Tibial artery (tissue), 4 donors: ENCODE data around the gene PPIL1.

Experiments used
- DNase-seq, 2 donors: peaks; one replicate each; pipeline ENCODE4 v3.0.0-alpha.2; 2019
- H3K27ac ChIP-seq, 2 donors: fragments of 200-600 bp; sonication (generic) in 1 of 2; 1 replicate in 1 of 2; 2 replicates in 1 of 2; pipeline ENCODE4 v1.5.1; 2018 to 2019; ENCODE audit warnings: mild to moderate bottlenecking in 1 of 2
- H3K27me3 ChIP-seq, 2 donors: fragments of 200-600 bp; sonication (generic) in 1 of 2; one replicate each; pipeline versions ENCODE4 v1.5.1 to v1.6.0; 2016 to 2019
- H3K36me3 ChIP-seq, 3 donors: fragments of 200-600 bp; sonication (generic) in 2 of 3; one replicate each; pipeline ENCODE4 v1.5.1; 2016 to 2019; ENCODE audit warnings: mild to moderate bottlenecking in 2 of 3
- H3K4me1 ChIP-seq, 4 donors: fragments of 200-600 bp; sonication (generic) in 2 of 4; 1 replicate in 3 of 4; 2 replicates in 1 of 4; pipeline ENCODE4 v1.5.1; 2016 to 2019
- H3K4me3 ChIP-seq, 2 donors: fragments of 200-600 bp; sonication (generic) in 1 of 2; 1 replicate in 1 of 2; 2 replicates in 1 of 2; pipeline ENCODE4 v1.5.1; 2018 to 2019; ENCODE audit warnings: mild to moderate bottlenecking in 2 of 2
- H3K9me3 ChIP-seq, 3 donors: fragments of 200-600 bp; sonication (generic) in 1 of 3; one replicate each; pipeline ENCODE4 v1.5.1; 2016 to 2019
- intact Hi-C: fragments of 100-400 bp; cut with DNase I; formaldehyde crosslinking; loops from one replicate; pipeline ENCODE4 v1.15.0; 2023; ENCODE audit warnings: low total_unique reads
- TF ChIP-seq, protein P1 (sequence below), 2 experiments: fragments of 200-600 bp in 1 of 2; fragments of 450-650 bp in 1 of 2; IDR thresholded peaks; one replicate each; pipeline ENCODE4 v1.5.1; 2017 to 2019; ENCODE audit warnings: antibody characterized with exemption in 2 of 2, mild to moderate bottlenecking in 1 of 2, moderate library complexity in 1 of 2

PPIL1 gene

DNA sequence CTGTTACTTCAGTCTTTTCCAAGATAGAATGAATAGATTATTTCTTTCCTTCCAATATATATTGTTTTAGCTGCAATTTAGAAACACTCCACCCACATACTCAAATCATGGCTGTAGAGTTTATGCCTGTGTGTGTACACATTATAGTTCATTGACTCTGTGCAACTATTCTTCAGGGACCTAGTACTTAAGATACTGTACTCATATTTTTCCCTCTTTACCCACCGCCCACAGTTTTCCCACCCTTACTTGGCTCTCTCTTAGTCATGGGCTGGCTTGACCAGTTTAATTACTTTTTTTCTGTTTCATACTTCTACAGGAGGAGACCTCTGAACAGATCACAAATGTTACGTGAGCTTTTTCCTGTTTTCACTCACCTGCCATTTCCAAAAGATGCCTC lies 41.5 kb upstream of the PPIL1 start:
- H3K4me3 ChIP-seq = no peak overlapping the region
- TF ChIP-seq, protein P1, sequence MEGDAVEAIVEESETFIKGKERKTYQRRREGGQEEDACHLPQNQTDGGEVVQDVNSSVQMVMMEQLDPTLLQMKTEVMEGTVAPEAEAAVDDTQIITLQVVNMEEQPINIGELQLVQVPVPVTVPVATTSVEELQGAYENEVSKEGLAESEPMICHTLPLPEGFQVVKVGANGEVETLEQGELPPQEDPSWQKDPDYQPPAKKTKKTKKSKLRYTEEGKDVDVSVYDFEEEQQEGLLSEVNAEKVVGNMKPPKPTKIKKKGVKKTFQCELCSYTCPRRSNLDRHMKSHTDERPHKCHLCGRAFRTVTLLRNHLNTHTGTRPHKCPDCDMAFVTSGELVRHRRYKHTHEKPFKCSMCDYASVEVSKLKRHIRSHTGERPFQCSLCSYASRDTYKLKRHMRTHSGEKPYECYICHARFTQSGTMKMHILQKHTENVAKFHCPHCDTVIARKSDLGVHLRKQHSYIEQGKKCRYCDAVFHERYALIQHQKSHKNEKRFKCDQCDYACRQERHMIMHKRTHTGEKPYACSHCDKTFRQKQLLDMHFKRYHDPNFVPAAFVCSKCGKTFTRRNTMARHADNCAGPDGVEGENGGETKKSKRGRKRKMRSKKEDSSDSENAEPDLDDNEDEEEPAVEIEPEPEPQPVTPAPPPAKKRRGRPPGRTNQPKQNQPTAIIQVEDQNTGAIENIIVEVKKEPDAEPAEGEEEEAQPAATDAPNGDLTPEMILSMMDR (IDR thresholded peaks at IDR 0.05) = no peak
- DNase-seq = no peak
- H3K27ac ChIP-seq = peak overlapping the region; percentile 68 to 81
- H3K36me3 ChIP-seq = peaks cover 36 to 89% (median 54%) of the 10 kb centered on the region in 3 donors
- H3K9me3 ChIP-seq = no peaks in the 10 kb centered on the region
- peaks cover 3 to 35% (median 21%) of the 10 kb centered on the region in 4 donors for H3K4me1 ChIP-seq
- no peaks in the 10 kb centered on the region for H3K27me3 ChIP-seq
- intact Hi-C loops = no loop called here

DNA sequence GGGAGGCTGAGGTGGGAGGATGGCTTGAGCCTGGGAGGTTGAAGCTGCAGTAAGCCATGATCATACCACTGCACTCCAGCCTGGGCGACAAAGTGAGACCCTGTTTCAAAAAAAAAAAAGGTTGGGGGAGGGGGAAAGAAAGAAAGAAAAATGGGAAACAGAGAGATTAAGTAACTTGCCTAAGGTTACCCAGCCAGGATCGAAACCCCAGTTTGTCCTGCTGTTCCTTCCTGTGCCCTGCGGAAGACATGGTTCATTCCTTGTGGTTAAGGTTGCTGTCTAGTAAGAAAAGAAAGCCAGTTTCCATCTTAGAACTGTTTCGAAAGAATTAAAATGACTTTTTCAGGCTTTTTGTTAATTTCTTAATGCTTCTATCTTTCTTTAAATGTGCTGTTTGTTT lies 41.0 kb upstream of the PPIL1 start:
- no peak for DNase-seq
- Histone ChIP-seq H3K27ac (no peak overlapping the region), H3K36me3 (peaks cover 36 to 89% (median 54%) of the 10 kb centered on the region in 3 donors), H3K9me3 (no peaks in the 10 kb centered on the region), H3K27me3 (no peaks in the 10 kb centered on the region), H3K4me1 (peaks cover 3 to 35% (median 21%) of the 10 kb centered on the region in 4 donors), H3K4me3 (no peak overlapping the region)
- TF ChIP-seq, protein P1 (IDR thresholded peaks at IDR 0.05) = no peak
- intact Hi-C loops = no loop called here

DNA sequence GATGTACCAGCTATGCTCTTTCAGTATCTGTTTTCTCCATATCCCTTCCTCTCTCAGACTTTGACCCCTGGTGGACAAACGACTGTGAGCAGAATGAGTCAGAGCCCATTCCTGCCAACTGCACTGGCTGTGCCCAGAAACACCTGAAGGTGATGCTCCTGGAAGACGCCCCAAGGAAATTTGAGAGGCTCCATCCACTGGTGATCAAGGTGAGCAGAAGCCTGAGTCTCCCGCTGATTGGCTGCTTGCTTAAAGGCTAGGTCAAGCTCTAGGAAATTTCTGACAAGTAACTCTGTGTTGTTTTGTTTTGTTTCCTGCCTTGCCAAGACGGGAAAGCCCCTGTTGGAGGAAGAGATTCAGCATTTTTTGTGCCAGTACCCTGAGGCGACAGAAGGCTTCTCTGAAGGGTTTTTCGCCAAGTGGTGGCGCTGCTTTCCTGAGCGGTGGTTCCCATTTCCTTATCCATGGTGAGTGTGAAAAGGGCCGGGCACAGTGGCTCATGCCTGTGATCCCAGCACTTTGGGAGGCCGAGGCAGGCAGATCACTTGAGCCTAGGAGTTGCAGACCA lies 39.7 kb upstream of the PPIL1 start:
- peaks cover 30 to 82% (median 48%) of the 10 kb centered on the region in 3 donors for H3K36me3 ChIP-seq
- intact Hi-C loops = no loop called here
- no peaks in the 10 kb centered on the region for H3K9me3 ChIP-seq
- H3K27me3 ChIP-seq = no peaks in the 10 kb centered on the region
- H3K4me1 ChIP-seq = peaks cover 3 to 33% (median 21%) of the 10 kb centered on the region in 4 donors
- TF ChIP-seq, protein P1 (IDR thresholded peaks at IDR 0.05) = no peak
- no peak for DNase-seq
- no peak overlapping the region for H3K4me3 ChIP-seq
- no peak overlapping the region for H3K27ac ChIP-seq

DNA sequence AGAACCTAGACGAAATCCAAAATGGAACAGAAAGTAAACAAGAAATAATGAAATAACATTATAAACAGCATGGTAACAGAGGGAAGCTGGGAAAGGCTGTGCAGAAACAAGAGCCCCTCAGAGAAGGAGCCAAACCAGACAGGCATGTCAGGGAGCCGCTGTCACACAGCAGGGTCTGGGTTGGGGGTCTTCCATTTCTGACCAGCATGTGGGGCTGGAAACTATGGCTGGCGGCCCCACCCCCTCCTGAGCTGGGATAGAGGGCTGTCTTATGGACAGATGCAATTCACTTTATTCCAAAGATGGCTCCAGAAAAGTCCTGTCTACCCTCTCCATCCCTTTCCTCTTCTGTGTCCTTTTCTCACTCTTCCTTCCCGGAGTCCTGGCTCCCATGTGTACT lies 38.5 kb upstream of the PPIL1 start:
- no peak overlapping the region for H3K27ac ChIP-seq

DNA sequence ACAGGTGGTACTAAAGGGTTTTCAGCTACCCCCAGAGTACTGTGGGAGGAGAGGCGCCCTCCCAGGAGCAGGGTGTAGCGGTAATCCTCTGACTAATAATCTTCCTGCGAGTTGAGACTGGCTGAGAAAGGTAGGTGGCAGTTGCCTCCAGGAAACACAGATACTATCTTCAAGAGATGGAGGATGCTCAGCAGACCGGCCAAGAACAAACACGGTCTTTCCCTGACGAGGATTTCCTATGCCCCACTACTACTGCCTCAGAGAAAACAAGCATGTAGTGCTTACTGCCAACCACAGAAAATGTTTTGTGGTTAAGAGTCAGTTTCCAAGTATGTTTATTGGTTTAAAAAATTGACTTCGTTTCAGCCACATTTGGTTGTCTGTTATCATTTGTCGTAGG lies 38.0 kb upstream of the PPIL1 start:
- DNase-seq = no peak
- intact Hi-C loops = no loop called here
- no peaks in the 10 kb centered on the region for H3K9me3 ChIP-seq
- H3K4me3 ChIP-seq = no peak overlapping the region
- H3K27ac ChIP-seq = no peak overlapping the region
- H3K36me3 ChIP-seq = peaks cover 30 to 64% (median 48%) of the 10 kb centered on the region in 3 donors
- H3K4me1 ChIP-seq = peaks cover 3 to 28% (median 19%) of the 10 kb centered on the region in 4 donors
- TF ChIP-seq, protein P1 (IDR thresholded peaks at IDR 0.05) = no peak
- no peaks in the 10 kb centered on the region for H3K27me3 ChIP-seq

More for the DNA sequence above, 38.5 kb upstream of the PPIL1 start:
- no peak for DNase-seq
- Histone ChIP-seq H3K4me1 (peaks cover 3 to 26% (median 19%) of the 10 kb centered on the region in 4 donors), H3K4me3 (no peak overlapping the region), H3K27me3 (no peaks in the 10 kb centered on the region), H3K9me3 (no peaks in the 10 kb centered on the region), H3K36me3 (peaks cover 30 to 69% (median 48%) of the 10 kb centered on the region in 3 donors)
- TF ChIP-seq, protein P1 (IDR thresholded peaks at IDR 0.05) = no peak
- intact Hi-C loops = no loop called here
